HS-27A (cell line): ENCODE results near the gene SERPINA12.
"Not testable (repeated sequence)": the region's sequence is repeated elsewhere in the genome, so short reads cannot be mapped to it uniquely, and the experiment has no call there.

Experiments used
- DNase-seq: peaks from one replicate; pipeline ENCODE4 v3.0.0-alpha.2; 2012; ENCODE audit warnings: low read depth, missing footprints

Gene SERPINA12

GRCh38 chr14:94489336-94489735, 19.9 kb downstream of the SERPINA12 start:
- DNase-seq = no peak

- DNase-seq = no peak
Observed at GRCh38 chr14:94486883-94487282, 22.4 kb downstream of the SERPINA12 start.

GRCh38 chr14:94485944-94486841, 23.1 kb downstream of the SERPINA12 start:
- no peak for DNase-seq

- no peak for DNase-seq
Observed at GRCh38 chr14:94484481-94484880, 24.8 kb downstream of the SERPINA12 start.

- no peak for DNase-seq
Observed at GRCh38 chr14:94483729-94484275, 25.5 kb downstream of the SERPINA12 start.

- DNase-seq = no peak
Observed at GRCh38 chr14:94483071-94483451, 26.2 kb downstream of the SERPINA12 start.

- DNase-seq = not testable (repeated sequence)
Observed at GRCh38 chr14:94482132-94483070, 26.9 kb downstream of the SERPINA12 start.

GRCh38 chr14:94481468-94482131, 27.7 kb downstream of the SERPINA12 start:
- no peak for DNase-seq

- no peak for DNase-seq
Observed at GRCh38 chr14:94480809-94481208, 28.5 kb downstream of the SERPINA12 start.

- DNase-seq = no peak
Observed at GRCh38 chr14:94478420-94478819, 30.8 kb downstream of the SERPINA12 start.

GRCh38 chr14:94476023-94476422, 33.2 kb downstream of the SERPINA12 start, which contains the start of gene SERPINA9:
Gene SERPINA9, minus strand, starts transcription at chr14:94476197. Its CDS starts 6,357 bp downstream, at chr14:94469840.
- no peak for DNase-seq

GRCh38 chr14:94474581-94475031, 34.7 kb downstream of the SERPINA12 start:
- DNase-seq = peak; percentile 31

- no peak for DNase-seq
Observed at GRCh38 chr14:94473666-94474410, 35.4 kb downstream of the SERPINA12 start.

GRCh38 chr14:94472842-94473241, 36.4 kb downstream of the SERPINA12 start:
- DNase-seq = no peak

- no peak for DNase-seq
Observed at GRCh38 chr14:94471045-94471444, 38.2 kb downstream of the SERPINA12 start.

GRCh38 chr14:94470311-94470710, 39.0 kb downstream of the SERPINA12 start:
- no peak for DNase-seq

- no peak for DNase-seq
Observed at GRCh38 chr14:94469261-94469660, 40.0 kb downstream of the SERPINA12 start.

GRCh38 chr14:94467728-94468520, 41.3 kb downstream of the SERPINA12 start:
- no peak for DNase-seq

- DNase-seq = no peak
Observed at GRCh38 chr14:94466706-94467370, 42.4 kb downstream of the SERPINA12 start.
